ENCODE results near the gene ITPKC. TPM values are rescaled to one million over a fixed set of nuclear protein-coding genes. Genes with fewer than 3 reads are reported as not detected.

The ITPKC gene
- total RNA-seq, 4 donors from 2014 or later: 20.9 to 68.6 (median 40.5) TPM

GRCh38 chr19:40739030-40739839 lies 22.3 kb downstream of the ITPKC start:
- TF ChIP-seq, protein P1, sequence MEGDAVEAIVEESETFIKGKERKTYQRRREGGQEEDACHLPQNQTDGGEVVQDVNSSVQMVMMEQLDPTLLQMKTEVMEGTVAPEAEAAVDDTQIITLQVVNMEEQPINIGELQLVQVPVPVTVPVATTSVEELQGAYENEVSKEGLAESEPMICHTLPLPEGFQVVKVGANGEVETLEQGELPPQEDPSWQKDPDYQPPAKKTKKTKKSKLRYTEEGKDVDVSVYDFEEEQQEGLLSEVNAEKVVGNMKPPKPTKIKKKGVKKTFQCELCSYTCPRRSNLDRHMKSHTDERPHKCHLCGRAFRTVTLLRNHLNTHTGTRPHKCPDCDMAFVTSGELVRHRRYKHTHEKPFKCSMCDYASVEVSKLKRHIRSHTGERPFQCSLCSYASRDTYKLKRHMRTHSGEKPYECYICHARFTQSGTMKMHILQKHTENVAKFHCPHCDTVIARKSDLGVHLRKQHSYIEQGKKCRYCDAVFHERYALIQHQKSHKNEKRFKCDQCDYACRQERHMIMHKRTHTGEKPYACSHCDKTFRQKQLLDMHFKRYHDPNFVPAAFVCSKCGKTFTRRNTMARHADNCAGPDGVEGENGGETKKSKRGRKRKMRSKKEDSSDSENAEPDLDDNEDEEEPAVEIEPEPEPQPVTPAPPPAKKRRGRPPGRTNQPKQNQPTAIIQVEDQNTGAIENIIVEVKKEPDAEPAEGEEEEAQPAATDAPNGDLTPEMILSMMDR (IDR thresholded peaks at IDR 0.05; ENCODE audit: low read depth): no peak

GRCh38 chr19:40739871-40740703 lies 23.2 kb downstream of the ITPKC start:
- TF ChIP-seq, protein P1 (IDR thresholded peaks at IDR 0.05; ENCODE audit: low read depth): no peak

DNA sequence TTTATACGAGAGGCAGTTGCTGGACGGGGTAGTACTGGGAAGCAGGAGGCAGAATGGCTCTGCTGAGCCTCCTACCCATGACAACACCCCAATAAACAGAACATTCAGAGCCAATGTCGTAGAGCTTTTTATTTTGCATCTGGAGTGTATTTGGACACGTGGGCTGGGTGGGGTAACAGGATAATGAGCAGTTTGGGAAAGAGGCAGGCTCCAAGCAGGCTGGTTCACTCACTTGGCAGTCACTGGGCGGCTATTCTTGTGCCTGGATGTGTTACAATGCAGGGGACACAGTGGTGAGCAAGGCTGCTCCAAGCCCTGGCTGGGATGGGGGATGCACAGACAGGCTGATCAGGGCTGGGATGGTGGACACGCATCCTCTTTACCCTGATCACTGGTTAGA lies 23.8 kb downstream of the ITPKC start:
- TF ChIP-seq, protein P1 (IDR thresholded peaks at IDR 0.05; ENCODE audit: low read depth): no peak

DNA sequence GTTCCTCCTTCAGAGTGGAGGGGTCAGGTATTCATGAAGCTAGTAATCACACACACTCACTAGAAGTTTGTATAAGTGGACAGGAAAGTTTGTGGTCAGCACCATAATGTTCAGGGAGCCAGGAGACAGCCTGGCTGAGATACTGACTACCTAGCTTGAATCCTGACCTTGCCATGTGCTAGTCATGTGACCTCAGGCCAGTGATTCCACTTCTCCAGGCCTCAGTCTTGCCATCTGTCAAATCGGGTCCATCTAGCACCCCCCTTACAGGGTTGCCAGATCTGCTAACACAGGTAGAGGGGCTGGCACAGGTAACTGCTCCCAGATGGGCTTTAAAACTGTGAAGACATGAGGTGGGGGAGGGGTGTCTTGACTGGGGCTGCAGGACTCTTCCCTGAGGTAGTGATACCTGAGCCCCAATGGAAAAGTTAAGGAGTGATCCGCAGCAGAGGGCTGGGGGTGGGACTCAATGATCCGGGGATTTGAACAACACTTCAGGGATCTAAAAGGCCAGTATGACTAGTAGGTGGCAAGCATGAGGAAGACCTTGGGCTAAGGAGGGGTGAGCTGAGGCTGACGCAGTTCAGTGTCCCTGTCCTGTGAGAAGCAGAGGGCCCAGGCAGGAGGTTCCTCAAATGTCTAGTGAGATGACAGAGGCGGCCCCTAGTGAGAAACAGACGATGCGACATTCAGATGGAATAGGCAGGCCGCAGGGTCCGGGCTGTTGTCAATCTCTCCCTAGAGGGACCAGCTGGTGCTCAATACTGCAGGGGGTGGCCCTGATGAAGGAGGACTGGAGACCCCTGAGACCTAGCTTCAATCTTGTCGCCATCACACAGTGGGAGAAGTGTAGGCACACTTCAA lies 24.8 kb downstream of the ITPKC start:
- TF ChIP-seq, protein P1 (IDR thresholded peaks at IDR 0.05; ENCODE audit: low read depth): no peak

DNA sequence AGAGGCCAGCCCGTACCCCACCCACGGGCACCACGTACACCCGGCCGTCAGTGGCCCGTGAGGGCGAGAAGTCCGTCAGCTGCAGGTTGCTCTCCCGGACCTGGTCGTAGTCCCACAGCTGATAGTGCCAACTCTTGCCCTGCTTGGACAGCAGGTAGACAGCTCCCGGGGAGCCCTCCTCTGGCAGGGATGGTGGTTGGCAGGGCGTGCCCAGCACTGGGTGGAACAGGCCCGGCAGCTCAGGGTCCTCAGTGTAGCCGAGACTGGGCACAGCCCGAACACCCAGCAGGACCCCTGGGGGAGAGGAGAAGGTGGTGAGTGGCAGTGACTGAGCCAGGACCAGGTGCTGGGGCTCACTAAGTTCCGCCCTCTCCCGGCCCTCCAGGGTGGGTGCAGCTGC lies 25.6 kb downstream of the ITPKC start:
- TF ChIP-seq, protein P1 (IDR thresholded peaks at IDR 0.05; ENCODE audit: low read depth): no peak

- TF ChIP-seq, protein P1 (IDR thresholded peaks at IDR 0.05; ENCODE audit: low read depth): no peak
Measured at GRCh38 chr19:40742886-40743285, 26.0 kb downstream of the ITPKC start.
